Loucy (cell line): ENCODE measurements around the gene EHBP1L1.

ENCODE experiments used
- EZH2phosphoT487 ChIP-seq: fragments of 200-600 bp; IDR thresholded peaks from 2 replicates; pipeline ENCODE4 v1.6.1; 2018; ENCODE audit warnings: antibody characterized with exemption, mild to moderate bottlenecking, moderate library complexity, borderline replicate concordance
- TF ChIP-seq, protein P1 (sequence below): fragments of 200-600 bp; sonication (generic); conservative IDR thresholded peaks from 2 replicates; pipeline ENCODE4 v1.5.1; 2014; ENCODE audit warnings: mild to moderate bottlenecking, antibody characterized with exemption, low read length

DNA sequence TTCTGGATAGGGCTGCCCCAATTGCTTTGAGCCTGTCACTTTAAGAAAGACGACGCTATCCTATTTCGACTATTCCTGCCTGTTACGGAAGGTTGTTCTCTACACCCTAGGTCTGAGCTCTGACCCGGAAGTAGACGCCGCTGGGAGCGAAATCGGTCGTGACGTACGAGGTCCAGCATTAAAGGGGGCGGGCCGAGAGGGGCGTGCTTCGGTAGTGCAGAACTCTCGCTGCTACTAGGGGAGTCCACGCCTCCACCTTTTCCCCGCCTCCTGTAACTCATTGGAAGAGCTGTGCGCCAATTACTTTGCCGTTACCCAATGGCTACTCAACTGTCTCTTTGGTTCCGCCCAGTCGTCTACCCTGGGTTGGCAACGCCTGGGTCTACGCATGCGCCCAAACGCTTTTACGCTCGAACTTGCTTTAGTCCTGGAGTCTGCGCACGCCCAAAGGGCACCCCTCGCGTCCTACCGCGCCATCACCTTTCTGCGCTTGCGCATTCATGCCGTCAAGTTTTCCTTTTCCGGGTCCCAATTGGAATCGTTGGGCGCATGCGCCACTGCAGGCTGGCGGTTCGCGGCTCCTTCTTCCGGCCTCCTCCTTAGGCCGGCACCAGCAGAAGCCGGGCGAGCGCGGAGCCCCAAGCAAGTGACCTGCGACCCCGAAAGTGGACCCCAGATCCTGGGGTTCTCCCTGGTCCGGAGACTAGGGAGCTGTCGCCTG is 39.5 kb downstream of the EHBP1L1 start, which contains the start of gene PCNX3:
- TF ChIP-seq, protein P1, sequence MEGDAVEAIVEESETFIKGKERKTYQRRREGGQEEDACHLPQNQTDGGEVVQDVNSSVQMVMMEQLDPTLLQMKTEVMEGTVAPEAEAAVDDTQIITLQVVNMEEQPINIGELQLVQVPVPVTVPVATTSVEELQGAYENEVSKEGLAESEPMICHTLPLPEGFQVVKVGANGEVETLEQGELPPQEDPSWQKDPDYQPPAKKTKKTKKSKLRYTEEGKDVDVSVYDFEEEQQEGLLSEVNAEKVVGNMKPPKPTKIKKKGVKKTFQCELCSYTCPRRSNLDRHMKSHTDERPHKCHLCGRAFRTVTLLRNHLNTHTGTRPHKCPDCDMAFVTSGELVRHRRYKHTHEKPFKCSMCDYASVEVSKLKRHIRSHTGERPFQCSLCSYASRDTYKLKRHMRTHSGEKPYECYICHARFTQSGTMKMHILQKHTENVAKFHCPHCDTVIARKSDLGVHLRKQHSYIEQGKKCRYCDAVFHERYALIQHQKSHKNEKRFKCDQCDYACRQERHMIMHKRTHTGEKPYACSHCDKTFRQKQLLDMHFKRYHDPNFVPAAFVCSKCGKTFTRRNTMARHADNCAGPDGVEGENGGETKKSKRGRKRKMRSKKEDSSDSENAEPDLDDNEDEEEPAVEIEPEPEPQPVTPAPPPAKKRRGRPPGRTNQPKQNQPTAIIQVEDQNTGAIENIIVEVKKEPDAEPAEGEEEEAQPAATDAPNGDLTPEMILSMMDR = no peak
- no peak for TF ChIP-seq EZH2phosphoT487
